GM19395 (cell line): ENCODE results near the gene EDN2.

Experiments
- ATAC-seq: cut with Tn5 transposase; IDR thresholded peaks from one replicate; pipeline ENCODE4 v1.9.1; 2021; ENCODE audit warnings: mild to moderate bottlenecking, moderate library complexity; ENCODE audit not compliant: unreplicated experiment

The EDN2 gene

GRCh38 chr1:41484402-41485241 is at the start of gene EDN2:
Gene EDN2, minus strand, starts transcription at chr1:41484683. Its CDS starts 82 bp downstream, at chr1:41484601.
- no peak for ATAC-seq

GRCh38 chr1:41533731-41534080 is 49.2 kb upstream of the EDN2 start:
- ATAC-seq = no peak

GRCh38 chr1:41533016-41533730 is 48.7 kb upstream of the EDN2 start:
- no peak for ATAC-seq

- ATAC-seq = no peak
Observed at GRCh38 chr1:41532206-41532975, 47.9 kb upstream of the EDN2 start.

- no peak for ATAC-seq
Observed at GRCh38 chr1:41530411-41530810, 45.9 kb upstream of the EDN2 start.

- ATAC-seq = no peak
Observed at GRCh38 chr1:41529621-41530395, 45.3 kb upstream of the EDN2 start.

- ATAC-seq = no peak
Observed at GRCh38 chr1:41528726-41529605, 44.5 kb upstream of the EDN2 start.

- ATAC-seq = no peak
Observed at GRCh38 chr1:41528106-41528505, 43.6 kb upstream of the EDN2 start.

- ATAC-seq = no peak
Observed at GRCh38 chr1:41526956-41527561, 42.6 kb upstream of the EDN2 start.

- no peak for ATAC-seq
Observed at GRCh38 chr1:41525891-41526587, 41.6 kb upstream of the EDN2 start.

GRCh38 chr1:41524676-41525675 is 40.5 kb upstream of the EDN2 start:
- ATAC-seq = no peak

- no peak for ATAC-seq
Observed at GRCh38 chr1:41523949-41524675, 39.6 kb upstream of the EDN2 start.

- no peak for ATAC-seq
Observed at GRCh38 chr1:41523071-41523470, 38.6 kb upstream of the EDN2 start.

- ATAC-seq = no peak
Observed at GRCh38 chr1:41521766-41522165, 37.3 kb upstream of the EDN2 start.

- ATAC-seq = no peak
Observed at GRCh38 chr1:41520951-41521752, 36.7 kb upstream of the EDN2 start.

- no peak for ATAC-seq
Observed at GRCh38 chr1:41519667-41520066, 35.2 kb upstream of the EDN2 start.
